ENCODE data around the gene SCUBE3. TPM values are rescaled to one million over a fixed set of nuclear protein-coding genes. Genes with fewer than 3 reads are reported as not detected.

SCUBE3 gene
- total and polyA plus RNA-seq, 2 of the 13 experiments (the other 11 are each of a cell fraction or from before 2014, with no cell fraction given): not detected

DNA sequence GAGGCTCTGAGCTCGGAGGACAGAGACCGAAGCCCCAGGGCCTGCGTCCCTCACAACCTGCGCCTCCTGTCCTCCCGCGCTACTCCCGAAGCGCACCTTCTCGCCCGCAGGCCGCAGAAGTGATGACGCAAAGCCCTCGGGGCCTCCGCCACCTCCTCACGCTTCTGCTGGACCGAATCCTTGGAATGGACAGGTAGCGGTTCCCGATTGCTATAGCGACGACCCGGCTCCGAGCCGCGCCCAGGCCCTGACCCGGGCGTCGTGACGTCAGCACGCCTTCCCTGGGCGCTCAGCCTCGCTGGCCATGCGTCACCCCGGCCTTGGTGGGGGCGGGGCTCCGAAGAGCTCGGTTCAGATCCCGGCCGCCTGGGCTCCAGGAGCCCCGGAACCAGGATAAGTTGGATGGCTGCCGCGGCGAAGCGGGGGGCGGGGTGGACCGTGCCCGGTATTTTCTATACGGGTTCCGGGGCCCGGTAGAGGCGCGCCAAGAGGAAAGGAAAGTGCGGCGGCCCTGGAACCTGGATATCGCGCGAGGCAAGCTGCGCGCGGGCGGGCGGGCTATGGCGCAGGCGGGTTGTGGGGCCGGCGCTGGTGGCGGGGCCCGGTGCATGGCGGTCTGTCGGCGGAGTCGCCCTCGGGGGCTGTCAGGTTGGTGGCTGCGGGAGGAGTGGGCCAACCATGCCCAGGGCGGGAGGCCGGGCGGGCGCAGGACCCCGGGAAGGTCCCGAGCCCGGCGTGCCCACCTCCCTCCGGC is 45.6 kb downstream of the SCUBE3 start, which contains the start of gene ZNF76 (continued):
- TF ChIP-seq, protein P1, sequence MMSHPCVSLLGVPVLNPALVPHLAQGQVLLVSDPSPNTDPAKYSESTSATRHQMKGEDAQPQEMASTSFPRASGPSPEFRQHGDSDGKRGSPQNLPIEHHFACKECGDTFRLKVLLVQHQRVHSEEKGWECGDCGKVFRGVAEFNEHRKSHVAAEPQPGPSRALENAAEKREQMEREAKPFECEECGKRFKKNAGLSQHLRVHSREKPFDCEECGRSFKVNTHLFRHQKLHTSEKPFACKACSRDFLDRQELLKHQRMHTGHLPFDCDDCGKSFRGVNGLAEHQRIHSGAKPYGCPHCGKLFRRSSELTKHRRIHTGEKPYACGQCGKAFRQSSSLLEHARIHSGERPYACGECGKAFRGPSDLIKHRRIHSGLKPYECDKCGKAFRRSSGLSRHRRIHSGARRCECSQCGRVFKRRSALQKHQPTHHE (CRISPR knock-in tag; IDR thresholded peaks at IDR 0.05; ENCODE audit: borderline replicate concordance): peak; percentile 73; the same call in 1 of the 2 replicates
- TF ChIP-seq ZNF382 (CRISPR knock-in tag; IDR thresholded peaks at IDR 0.05; ENCODE audit: borderline replicate concordance): no peak
- TF ChIP-seq, protein P2, sequence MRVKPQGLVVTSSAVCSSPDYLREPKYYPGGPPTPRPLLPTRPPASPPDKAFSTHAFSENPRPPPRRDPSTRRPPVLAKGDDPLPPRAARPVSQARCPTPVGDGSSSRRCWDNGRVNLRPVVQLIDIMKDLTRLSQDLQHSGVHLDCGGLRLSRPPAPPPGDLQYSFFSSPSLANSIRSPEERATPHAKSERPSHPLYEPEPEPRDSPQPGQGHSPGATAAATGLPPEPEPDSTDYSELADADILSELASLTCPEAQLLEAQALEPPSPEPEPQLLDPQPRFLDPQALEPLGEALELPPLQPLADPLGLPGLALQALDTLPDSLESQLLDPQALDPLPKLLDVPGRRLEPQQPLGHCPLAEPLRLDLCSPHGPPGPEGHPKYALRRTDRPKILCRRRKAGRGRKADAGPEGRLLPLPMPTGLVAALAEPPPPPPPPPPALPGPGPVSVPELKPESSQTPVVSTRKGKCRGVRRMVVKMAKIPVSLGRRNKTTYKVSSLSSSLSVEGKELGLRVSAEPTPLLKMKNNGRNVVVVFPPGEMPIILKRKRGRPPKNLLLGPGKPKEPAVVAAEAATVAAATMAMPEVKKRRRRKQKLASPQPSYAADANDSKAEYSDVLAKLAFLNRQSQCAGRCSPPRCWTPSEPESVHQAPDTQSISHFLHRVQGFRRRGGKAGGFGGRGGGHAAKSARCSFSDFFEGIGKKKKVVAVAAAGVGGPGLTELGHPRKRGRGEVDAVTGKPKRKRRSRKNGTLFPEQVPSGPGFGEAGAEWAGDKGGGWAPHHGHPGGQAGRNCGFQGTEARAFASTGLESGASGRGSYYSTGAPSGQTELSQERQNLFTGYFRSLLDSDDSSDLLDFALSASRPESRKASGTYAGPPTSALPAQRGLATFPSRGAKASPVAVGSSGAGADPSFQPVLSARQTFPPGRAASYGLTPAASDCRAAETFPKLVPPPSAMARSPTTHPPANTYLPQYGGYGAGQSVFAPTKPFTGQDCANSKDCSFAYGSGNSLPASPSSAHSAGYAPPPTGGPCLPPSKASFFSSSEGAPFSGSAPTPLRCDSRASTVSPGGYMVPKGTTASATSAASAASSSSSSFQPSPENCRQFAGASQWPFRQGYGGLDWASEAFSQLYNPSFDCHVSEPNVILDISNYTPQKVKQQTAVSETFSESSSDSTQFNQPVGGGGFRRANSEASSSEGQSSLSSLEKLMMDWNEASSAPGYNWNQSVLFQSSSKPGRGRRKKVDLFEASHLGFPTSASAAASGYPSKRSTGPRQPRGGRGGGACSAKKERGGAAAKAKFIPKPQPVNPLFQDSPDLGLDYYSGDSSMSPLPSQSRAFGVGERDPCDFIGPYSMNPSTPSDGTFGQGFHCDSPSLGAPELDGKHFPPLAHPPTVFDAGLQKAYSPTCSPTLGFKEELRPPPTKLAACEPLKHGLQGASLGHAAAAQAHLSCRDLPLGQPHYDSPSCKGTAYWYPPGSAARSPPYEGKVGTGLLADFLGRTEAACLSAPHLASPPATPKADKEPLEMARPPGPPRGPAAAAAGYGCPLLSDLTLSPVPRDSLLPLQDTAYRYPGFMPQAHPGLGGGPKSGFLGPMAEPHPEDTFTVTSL (CRISPR knock-in tag; IDR thresholded peaks at IDR 0.05; ENCODE audit: borderline replicate concordance): peak; percentile 56
- peak; percentile 98; the same call in 1 of the 2 replicates for TF ChIP-seq ZFP90 (CRISPR knock-in tag; IDR thresholded peaks at IDR 0.05; ENCODE audit: borderline replicate concordance)
- no peak for TF ChIP-seq ZNF549 (CRISPR knock-in tag; IDR thresholded peaks at IDR 0.05)
- peak; percentile 98 for TF ChIP-seq REPIN1 (CRISPR knock-in tag; IDR thresholded peaks at IDR 0.05; ENCODE audit: borderline replicate concordance, low read depth)
- TF ChIP-seq, protein P3, sequence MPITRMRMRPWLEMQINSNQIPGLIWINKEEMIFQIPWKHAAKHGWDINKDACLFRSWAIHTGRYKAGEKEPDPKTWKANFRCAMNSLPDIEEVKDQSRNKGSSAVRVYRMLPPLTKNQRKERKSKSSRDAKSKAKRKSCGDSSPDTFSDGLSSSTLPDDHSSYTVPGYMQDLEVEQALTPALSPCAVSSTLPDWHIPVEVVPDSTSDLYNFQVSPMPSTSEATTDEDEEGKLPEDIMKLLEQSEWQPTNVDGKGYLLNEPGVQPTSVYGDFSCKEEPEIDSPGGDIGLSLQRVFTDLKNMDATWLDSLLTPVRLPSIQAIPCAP (CRISPR knock-in tag; IDR thresholded peaks at IDR 0.05; ENCODE audit: low read depth): no peak
- TF ChIP-seq, protein P4, sequence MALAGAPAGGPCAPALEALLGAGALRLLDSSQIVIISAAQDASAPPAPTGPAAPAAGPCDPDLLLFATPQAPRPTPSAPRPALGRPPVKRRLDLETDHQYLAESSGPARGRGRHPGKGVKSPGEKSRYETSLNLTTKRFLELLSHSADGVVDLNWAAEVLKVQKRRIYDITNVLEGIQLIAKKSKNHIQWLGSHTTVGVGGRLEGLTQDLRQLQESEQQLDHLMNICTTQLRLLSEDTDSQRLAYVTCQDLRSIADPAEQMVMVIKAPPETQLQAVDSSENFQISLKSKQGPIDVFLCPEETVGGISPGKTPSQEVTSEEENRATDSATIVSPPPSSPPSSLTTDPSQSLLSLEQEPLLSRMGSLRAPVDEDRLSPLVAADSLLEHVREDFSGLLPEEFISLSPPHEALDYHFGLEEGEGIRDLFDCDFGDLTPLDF (CRISPR knock-in tag; IDR thresholded peaks at IDR 0.05): peak; percentile 96
- TF ChIP-seq THYN1 (CRISPR knock-in tag; IDR thresholded peaks at IDR 0.05; ENCODE audit: borderline replicate concordance, low read depth): peak; percentile 97; the same call in 1 of the 2 replicates
- TF ChIP-seq, protein P5, sequence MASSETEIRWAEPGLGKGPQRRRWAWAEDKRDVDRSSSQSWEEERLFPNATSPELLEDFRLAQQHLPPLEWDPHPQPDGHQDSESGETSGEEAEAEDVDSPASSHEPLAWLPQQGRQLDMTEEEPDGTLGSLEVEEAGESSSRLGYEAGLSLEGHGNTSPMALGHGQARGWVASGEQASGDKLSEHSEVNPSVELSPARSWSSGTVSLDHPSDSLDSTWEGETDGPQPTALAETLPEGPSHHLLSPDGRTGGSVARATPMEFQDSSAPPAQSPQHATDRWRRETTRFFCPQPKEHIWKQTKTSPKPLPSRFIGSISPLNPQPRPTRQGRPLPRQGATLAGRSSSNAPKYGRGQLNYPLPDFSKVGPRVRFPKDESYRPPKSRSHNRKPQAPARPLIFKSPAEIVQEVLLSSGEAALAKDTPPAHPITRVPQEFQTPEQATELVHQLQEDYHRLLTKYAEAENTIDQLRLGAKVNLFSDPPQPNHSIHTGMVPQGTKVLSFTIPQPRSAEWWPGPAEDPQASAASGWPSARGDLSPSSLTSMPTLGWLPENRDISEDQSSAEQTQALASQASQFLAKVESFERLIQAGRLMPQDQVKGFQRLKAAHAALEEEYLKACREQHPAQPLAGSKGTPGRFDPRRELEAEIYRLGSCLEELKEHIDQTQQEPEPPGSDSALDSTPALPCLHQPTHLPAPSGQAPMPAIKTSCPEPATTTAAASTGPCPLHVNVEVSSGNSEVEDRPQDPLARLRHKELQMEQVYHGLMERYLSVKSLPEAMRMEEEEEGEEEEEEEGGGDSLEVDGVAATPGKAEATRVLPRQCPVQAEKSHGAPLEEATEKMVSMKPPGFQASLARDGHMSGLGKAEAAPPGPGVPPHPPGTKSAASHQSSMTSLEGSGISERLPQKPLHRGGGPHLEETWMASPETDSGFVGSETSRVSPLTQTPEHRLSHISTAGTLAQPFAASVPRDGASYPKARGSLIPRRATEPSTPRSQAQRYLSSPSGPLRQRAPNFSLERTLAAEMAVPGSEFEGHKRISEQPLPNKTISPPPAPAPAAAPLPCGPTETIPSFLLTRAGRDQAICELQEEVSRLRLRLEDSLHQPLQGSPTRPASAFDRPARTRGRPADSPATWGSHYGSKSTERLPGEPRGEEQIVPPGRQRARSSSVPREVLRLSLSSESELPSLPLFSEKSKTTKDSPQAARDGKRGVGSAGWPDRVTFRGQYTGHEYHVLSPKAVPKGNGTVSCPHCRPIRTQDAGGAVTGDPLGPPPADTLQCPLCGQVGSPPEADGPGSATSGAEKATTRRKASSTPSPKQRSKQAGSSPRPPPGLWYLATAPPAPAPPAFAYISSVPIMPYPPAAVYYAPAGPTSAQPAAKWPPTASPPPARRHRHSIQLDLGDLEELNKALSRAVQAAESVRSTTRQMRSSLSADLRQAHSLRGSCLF (CRISPR knock-in tag; IDR thresholded peaks at IDR 0.05; ENCODE audit: borderline replicate concordance): no peak
- TF ChIP-seq, protein P6, sequence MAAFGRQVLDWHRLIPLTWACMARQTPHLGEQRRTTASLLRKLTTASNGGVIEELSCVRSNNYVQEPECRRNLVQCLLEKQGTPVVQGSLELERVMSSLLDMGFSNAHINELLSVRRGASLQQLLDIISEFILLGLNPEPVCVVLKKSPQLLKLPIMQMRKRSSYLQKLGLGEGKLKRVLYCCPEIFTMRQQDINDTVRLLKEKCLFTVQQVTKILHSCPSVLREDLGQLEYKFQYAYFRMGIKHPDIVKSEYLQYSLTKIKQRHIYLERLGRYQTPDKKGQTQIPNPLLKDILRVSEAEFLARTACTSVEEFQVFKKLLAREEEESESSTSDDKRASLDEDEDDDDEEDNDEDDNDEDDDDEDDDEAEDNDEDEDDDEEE (CRISPR knock-in tag; IDR thresholded peaks at IDR 0.05): peak; percentile 79; the same call in 1 of the 2 replicates
